ENCODE measurements around the gene TMEM270. TPM values are rescaled to one million over a fixed set of nuclear protein-coding genes. Genes with fewer than 3 reads are reported as not detected.

TMEM270 gene, protein sequence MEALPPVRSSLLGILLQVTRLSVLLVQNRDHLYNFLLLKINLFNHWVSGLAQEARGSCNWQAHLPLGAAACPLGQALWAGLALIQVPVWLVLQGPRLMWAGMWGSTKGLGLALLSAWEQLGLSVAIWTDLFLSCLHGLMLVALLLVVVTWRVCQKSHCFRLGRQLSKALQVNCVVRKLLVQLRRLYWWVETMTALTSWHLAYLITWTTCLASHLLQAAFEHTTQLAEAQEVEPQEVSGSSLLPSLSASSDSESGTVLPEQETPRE
- total RNA-seq, result not detected in 2 replicates

DNA sequence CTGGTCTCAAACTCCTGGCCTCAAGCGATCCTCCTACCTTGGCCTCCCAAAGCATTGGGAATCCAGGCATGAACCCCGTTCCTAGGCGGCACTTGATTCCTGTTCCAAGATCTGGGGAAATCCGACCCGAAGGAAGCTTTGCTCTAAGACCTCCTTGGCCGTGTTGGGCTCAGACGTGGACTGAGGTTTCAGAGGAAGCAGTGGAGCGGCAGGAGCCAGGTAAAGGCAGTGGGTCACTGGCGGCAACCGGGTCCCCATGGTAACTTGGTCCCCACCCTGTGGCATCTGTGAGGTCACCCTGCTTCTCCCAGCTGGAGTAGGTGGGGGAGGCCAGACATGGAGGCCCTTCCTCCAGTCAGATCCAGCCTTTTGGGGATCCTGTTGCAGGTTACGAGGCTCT lies at the start of gene TMEM270:
Gene TMEM270, plus strand, starts transcription at position 301 of the 400 bp plus-strand sequence. Its CDS starts 36 bp downstream, at position 337.

DNA sequence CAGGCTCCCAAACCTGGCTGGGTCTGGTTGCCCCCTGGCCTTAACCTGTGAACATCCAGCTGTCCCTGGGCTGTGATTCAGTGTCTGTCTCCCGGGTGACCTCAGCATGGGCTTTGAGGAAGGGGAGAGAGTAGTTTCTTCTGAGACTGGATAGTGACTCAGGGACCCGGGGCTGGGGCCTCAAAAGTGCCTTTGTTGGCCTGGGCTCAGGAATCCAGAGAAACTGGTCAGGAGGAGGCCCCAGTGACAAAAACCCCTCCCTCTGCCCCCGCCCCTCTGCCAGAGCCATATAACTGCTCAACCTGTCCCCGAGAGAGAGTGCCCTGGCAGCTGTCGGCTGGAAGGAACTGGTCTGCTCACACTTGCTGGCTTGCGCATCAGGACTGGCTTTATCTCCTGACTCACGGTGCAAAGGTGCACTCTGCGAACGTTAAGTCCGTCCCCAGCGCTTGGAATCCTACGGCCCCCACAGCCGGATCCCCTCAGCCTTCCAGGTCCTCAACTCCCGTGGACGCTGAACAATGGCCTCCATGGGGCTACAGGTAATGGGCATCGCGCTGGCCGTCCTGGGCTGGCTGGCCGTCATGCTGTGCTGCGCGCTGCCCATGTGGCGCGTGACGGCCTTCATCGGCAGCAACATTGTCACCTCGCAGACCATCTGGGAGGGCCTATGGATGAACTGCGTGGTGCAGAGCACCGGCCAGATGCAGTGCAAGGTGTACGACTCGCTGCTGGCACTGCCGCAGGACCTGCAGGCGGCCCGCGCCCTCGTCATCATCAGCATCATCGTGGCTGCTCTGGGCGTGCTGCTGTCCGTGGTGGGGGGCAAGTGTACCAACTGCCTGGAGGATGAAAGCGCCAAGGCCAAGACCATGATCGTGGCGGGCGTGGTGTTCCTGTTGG lies 30.0 kb upstream of the TMEM270 start, which contains the start of gene CLDN4:
Gene CLDN4, plus strand, starts transcription at position 316 of the 903 bp plus-strand sequence. Its CDS starts 206 bp downstream, at position 522.

DNA sequence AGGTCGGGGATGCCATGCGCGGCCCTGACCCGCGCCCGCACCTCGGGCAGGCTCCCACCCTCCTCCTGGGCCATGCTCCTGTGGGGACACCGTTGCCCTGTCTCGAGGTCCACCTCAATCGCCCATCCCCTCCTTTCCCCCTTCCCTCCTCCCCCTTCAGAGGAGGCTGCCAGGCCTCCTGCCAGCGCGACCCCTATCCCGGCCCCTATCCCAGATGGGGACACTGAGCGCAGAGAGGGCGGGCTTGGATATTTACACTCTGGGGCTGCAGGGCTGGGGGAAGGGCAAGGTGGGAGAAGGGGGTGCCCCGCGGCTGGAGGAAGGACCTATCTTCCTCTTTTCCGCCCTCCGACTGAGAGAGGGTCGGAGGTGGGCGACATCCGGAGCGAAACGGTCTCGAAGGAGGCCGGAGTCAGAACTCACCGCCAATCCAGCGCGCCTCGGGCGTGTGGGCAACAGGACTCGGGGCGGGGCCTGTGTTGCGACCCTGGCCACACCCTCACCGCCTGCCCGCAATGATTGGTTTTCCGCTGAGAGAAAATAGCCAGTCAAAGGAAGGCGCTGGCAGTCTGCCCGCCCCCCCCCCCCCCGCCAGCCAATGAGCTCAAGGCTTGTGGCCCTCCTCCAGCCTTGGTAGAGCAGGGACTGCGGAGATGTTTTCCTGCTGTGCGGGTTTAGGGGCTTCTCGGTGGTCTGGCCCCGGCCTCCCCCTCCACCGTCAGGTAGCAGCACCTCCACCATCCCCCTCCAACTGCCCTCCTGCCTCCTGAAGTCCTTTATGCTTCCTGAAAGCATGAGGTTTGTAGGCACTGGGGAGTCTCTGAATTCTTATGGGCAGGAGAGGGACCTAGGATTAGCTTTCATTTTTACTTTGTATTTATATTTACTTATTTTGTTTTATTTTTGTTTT lies 18.6 kb upstream of the TMEM270 start, which contains the start of gene METTL27:
Gene METTL27, minus strand, starts transcription at position 450 of the 910 bp plus-strand sequence. Its CDS starts 376 bp downstream, at position 74.

Other genes with a start within 250 kb of the TMEM270 start
- gene MLXIPL, start 236.6 kb upstream of the TMEM270 start, total RNA-seq, result not detected in 2 replicates
- gene VPS37D, start 193.3 kb upstream of the TMEM270 start, total RNA-seq, result 2.5 and 3.9 TPM in 2 replicates
- gene DNAJC30, start 177.7 kb upstream of the TMEM270 start, total RNA-seq, result 2.6 and 3.0 TPM in 2 replicates
- gene BUD23, start 177.6 kb upstream of the TMEM270 start, total RNA-seq, result 34.0 and 35.4 TPM in 2 replicates
- 14.0 and 17.9 TPM in 2 replicates for gene STX1A, start 141.5 kb upstream of the TMEM270 start, total RNA-seq
- gene ABHD11, start 122.4 kb upstream of the TMEM270 start, total RNA-seq, result 8.5 and 8.8 TPM in 2 replicates
- gene CLDN3, start 90.9 kb upstream of the TMEM270 start, total RNA-seq, result 0.98 TPM in 1 of 2 replicates, not detected in the other
- gene CLDN4, start 30.2 kb upstream of the TMEM270 start, total RNA-seq, result under 0.01 TPM in 2 replicates
- 0.98 TPM in 1 of 2 replicates, not detected in the other for gene METTL27, start 18.6 kb upstream of the TMEM270 start, total RNA-seq
- 0.29 and 22.5 TPM in 2 replicates for gene ELN, start 167.0 kb downstream of the TMEM270 start, total RNA-seq
- 39.1 and 48.3 TPM in 2 replicates for gene LIMK1, start 222.6 kb downstream of the TMEM270 start, total RNA-seq

All from vein endothelial cell (primary cell).